Immature natural killer cell (primary cell): ENCODE results near the gene LYG2. TPM values are rescaled to one million over a fixed set of nuclear protein-coding genes. Genes with fewer than 3 reads are reported as not detected.

ENCODE experiments used
- polyA plus RNA-seq, 3 donors: library from polyadenylated mRNA; unstranded; fragments of 300-500 nt; fragmentation: Illumina TruSeq; gene quantifications; one replicate each; pipeline ENCODE4 v1.2.3, GENCODE V29; 2021

LYG2 gene
- polyA plus RNA-seq, 3 donors from 2014 or later, result not detected

Other genes starting within 250 kb of the LYG2 start
- gene C2orf15, start 114.0 kb downstream of the LYG2 start, polyA plus RNA-seq, result 1 to 10 TPM in 2 of 3 donors, under 1 TPM in 1; 0.80 to 3.4 (median 2.4) TPM
- gene TSGA10, start 100.7 kb downstream of the LYG2 start, polyA plus RNA-seq, result 10 to 100 TPM in 2 of 3 donors, 1 to 10 TPM in 1; 7.9 to 15.9 (median 11.0) TPM
- 10 to 100 TPM; 11.6 to 21.3 (median 20.7) TPM for gene LIPT1, start 100.7 kb downstream of the LYG2 start, polyA plus RNA-seq
- gene MITD1, start 74.6 kb downstream of the LYG2 start, polyA plus RNA-seq, result 10 to 100 TPM; 29.5 to 53.3 (median 30.4) TPM
- 10 to 100 TPM; 18.0 to 20.5 (median 18.3) TPM for gene MRPL30, start 74.5 kb downstream of the LYG2 start, polyA plus RNA-seq
- gene LYG1, start 45.5 kb upstream of the LYG2 start, polyA plus RNA-seq, result under 1 TPM in 1 of 3 donors, not detected in 2; 0.61 TPM
- 10 to 100 TPM; 58.7 to 74.6 (median 61.4) TPM for gene TXNDC9, start 80.7 kb upstream of the LYG2 start, polyA plus RNA-seq
- gene EIF5B, start 81.7 kb upstream of the LYG2 start, polyA plus RNA-seq, result 10 to 100 TPM in 1 of 3 donors, 1 to 10 TPM in 2; 2.8 to 14.3 (median 2.9) TPM
- gene REV1, start 234.4 kb upstream of the LYG2 start, polyA plus RNA-seq, result 10 to 100 TPM; 11.5 to 14.5 (median 14.3) TPM